HEK293T (cell line): Measurements from ENCODE around the gene FILIP1L.

ENCODE experiments used
- CTCF ChIA-PET: fragments of 350-600 bp; formaldehyde crosslinking; extraction: SDS; loops from one replicate; lab custom pipeline; 2021; ENCODE audit warnings: antibody characterized with exemption, inconsistent platforms; lab: Yijun Ruan, JAX
- POLR2A ChIA-PET: fragments of 350-600 bp; formaldehyde crosslinking; extraction: SDS; loops from one replicate; lab custom pipeline; 2020; ENCODE audit warnings: antibody characterized with exemption, inconsistent platforms; lab: Yijun Ruan, JAX
- DNase-seq: peaks from one replicate; pipeline ENCODE4 v3.0.0; 2012; ENCODE audit warnings: mixed read lengths; ENCODE audit errors: extremely low spot score
- ARNT ChIP-seq: fragments of 450-650 bp; IDR thresholded peaks from 2 replicates; pipeline ENCODE4 v1.6.1; 2017; ENCODE audit warnings: mild to moderate bottlenecking
- BHLHE40 ChIP-seq: fragments of 450-650 bp; IDR thresholded peaks from 2 replicates; pipeline ENCODE4 v1.6.1; 2016; ENCODE audit warnings: mild to moderate bottlenecking, moderate library complexity, borderline replicate concordance
- CTBP1 ChIP-seq: fragments of 450-650 bp; IDR thresholded peaks from 2 replicates; pipeline ENCODE4 v1.6.1; 2016; ENCODE audit warnings: borderline replicate concordance
- ELF4 ChIP-seq: fragments of 450-650 bp; IDR thresholded peaks from 2 replicates; pipeline ENCODE4 v1.6.1; 2017; ENCODE audit warnings: antibody characterized with exemption
- FOXA1 ChIP-seq: fragments of 450-650 bp; IDR thresholded peaks from 2 replicates; pipeline ENCODE4 v1.6.1; 2016; ENCODE audit warnings: mild to moderate bottlenecking
- FOXK2 ChIP-seq: fragments of 450-650 bp; IDR thresholded peaks from 2 replicates; pipeline ENCODE4 v1.6.1; 2016; ENCODE audit warnings: mild to moderate bottlenecking
- FOXM1 ChIP-seq: fragments of 450-650 bp; IDR thresholded peaks from 2 replicates; pipeline ENCODE4 v1.6.1; 2017; ENCODE audit warnings: mild to moderate bottlenecking, borderline replicate concordance
- HDGF ChIP-seq: fragments of 450-650 bp; IDR thresholded peaks from 2 replicates; pipeline ENCODE4 v1.6.1; 2017; ENCODE audit warnings: antibody characterized with exemption, borderline replicate concordance
- L3MBTL2 ChIP-seq: fragments of 450-650 bp; conservative IDR thresholded peaks from 2 replicates; pipeline ENCODE4 v1.6.1; 2016; ENCODE audit warnings: mild to moderate bottlenecking
- LEF1 ChIP-seq: fragments of 450-650 bp; IDR thresholded peaks from 2 replicates; pipeline ENCODE4 v1.6.1; 2017; ENCODE audit warnings: mild to moderate bottlenecking, borderline replicate concordance
- NFRKB ChIP-seq: fragments of 450-650 bp; IDR thresholded peaks from 2 replicates; pipeline ENCODE4 v1.6.1; 2016; ENCODE audit warnings: mild to moderate bottlenecking, moderate library complexity
- PKNOX1 ChIP-seq: fragments of 450-650 bp; IDR thresholded peaks from 2 replicates; pipeline ENCODE4 v1.6.1; 2016
- SP1 ChIP-seq: fragments of 450-650 bp; IDR thresholded peaks from 2 replicates; pipeline ENCODE4 v1.6.1; 2017
- SUZ12 ChIP-seq: fragments of 450-650 bp; IDR thresholded peaks from 2 replicates; pipeline ENCODE4 v1.6.1; 2016; ENCODE audit warnings: mild to moderate bottlenecking
- TARDBP ChIP-seq: fragments of 450-650 bp; IDR thresholded peaks from 2 replicates; pipeline ENCODE4 v1.6.1; 2016
- ZNF384 ChIP-seq: fragments of 450-650 bp; IDR thresholded peaks from 2 replicates; pipeline ENCODE4 v1.6.1; 2016

FILIP1L gene

GRCh38 chr3:100043271-100043670 is 71.0 kb downstream of the FILIP1L start:
- TF ChIP-seq NFRKB (no peak), HDGF (no peak), SP1 (no peak), ELF4 (no peak), FOXA1 (no peak), LEF1 (no peak)
- ChIA-PET CTCF (no interaction called here), POLR2A (no interaction called here)
- DNase-seq = no peak

GRCh38 chr3:100042166-100042981 is 71.9 kb downstream of the FILIP1L start:
- ChIA-PET POLR2A (no interaction called here), CTCF (interaction anchor here (1.3 kb wide), 1 partner anchor 27 kb away, joined by 3 read pairs; no protein-coding TSS in a partner anchor)
- peak; percentile 19 for DNase-seq
- TF ChIP-seq FOXK2 (no peak), PKNOX1 (no peak), FOXA1 (no peak), LEF1 (no peak), ARNT (no peak), NFRKB (no peak), SUZ12 (no peak), FOXM1 (no peak), BHLHE40 (no peak), ZNF384 (no peak), HDGF (no peak), SP1 (no peak), L3MBTL2 (no peak), TARDBP (no peak), ELF4 (no peak), CTBP1 (no peak)

GRCh38 chr3:100041328-100041749 is 73.0 kb downstream of the FILIP1L start:
- DNase-seq = no peak
- no peak for TF ChIP-seq ZNF384
- TF ChIP-seq L3MBTL2 = no peak
- no peak for TF ChIP-seq ARNT
- 0 out of 2 replicates have a peak, but pooled peaks have one; percentile 36 for TF ChIP-seq CTBP1
- 0 out of 2 replicates have a peak, but pooled peaks have one; percentile 30 for TF ChIP-seq PKNOX1
- no peak for TF ChIP-seq FOXA1
- no peak for TF ChIP-seq ELF4
- no peak for TF ChIP-seq NFRKB
- no peak for TF ChIP-seq SUZ12
- no peak for TF ChIP-seq BHLHE40
- TF ChIP-seq FOXK2 = no peak
- TF ChIP-seq HDGF = no peak
- no peak for TF ChIP-seq SP1
- no peak for TF ChIP-seq LEF1
- no peak for TF ChIP-seq TARDBP
- no peak for TF ChIP-seq FOXM1
- POLR2A ChIA-PET = interaction anchor here (0.7 kb wide), 1 partner anchor 219 kb away, joined by 3 read pairs; the partner anchor contains the start of gene TBC1D23
- CTCF ChIA-PET = no interaction called here

GRCh38 chr3:100040451-100041225 is 73.7 kb downstream of the FILIP1L start:
- no peak for TF ChIP-seq SUZ12
- TF ChIP-seq CTBP1 = no peak
- no peak for TF ChIP-seq FOXM1
- no peak for TF ChIP-seq FOXA1
- DNase-seq = no peak
- CTCF ChIA-PET = no interaction called here
- POLR2A ChIA-PET = no interaction called here

GRCh38 chr3:100039075-100039474 is 75.2 kb downstream of the FILIP1L start:
- DNase-seq = no peak
- ChIA-PET POLR2A (no interaction called here), CTCF (interaction anchor here (0.5 kb wide), 1 partner anchor 413 kb away, joined by 3 read pairs; no protein-coding TSS in a partner anchor)

More at GRCh38 chr3:100039075-100039474, 75.2 kb downstream of the FILIP1L start:
- TF ChIP-seq SUZ12 = no peak
- TF ChIP-seq SP1 = no peak
- TF ChIP-seq FOXM1 = no peak
- no peak for TF ChIP-seq TARDBP
- no peak for TF ChIP-seq BHLHE40
- no peak for TF ChIP-seq L3MBTL2
- TF ChIP-seq HDGF = no peak
- no peak for TF ChIP-seq ZNF384
- TF ChIP-seq ARNT = no peak
- TF ChIP-seq FOXK2 = no peak
- no peak for TF ChIP-seq LEF1
- TF ChIP-seq ELF4 = no peak
- TF ChIP-seq CTBP1 = no peak
